Colonic mucosa (tissue), 4 donors: ENCODE data around the gene KLF15. TPM values are rescaled to one million over a fixed set of nuclear protein-coding genes. Genes with fewer than 3 reads are reported as not detected.

ENCODE experiments used
- DNase-seq: peaks from one replicate; pipeline ENCODE4 v3.0.0-alpha.2; 2020
- H3K27ac ChIP-seq: fragments of 200-600 bp; one replicate; pipeline ENCODE4 v1.8.0; 2021
- H3K27me3 ChIP-seq: fragments of 200-600 bp; one replicate; pipeline ENCODE4 v1.8.0; 2021
- H3K36me3 ChIP-seq: fragments of 200-600 bp; one replicate; pipeline ENCODE4 v1.8.0; 2021
- H3K4me1 ChIP-seq: fragments of 200-600 bp; one replicate; pipeline ENCODE4 v1.8.0; 2021; ENCODE audit warnings: mild to moderate bottlenecking
- H3K4me3 ChIP-seq: fragments of 200-600 bp; one replicate; pipeline ENCODE4 v1.8.0; 2021
- H3K9ac ChIP-seq, 2 donors: one replicate each; pipeline ENCODE4 v1.7.0; 2013; ENCODE audit warnings: control low read depth in 2 of 2, low read depth in 2 of 2, low read length in 2 of 2
- H3K9me3 ChIP-seq: fragments of 200-600 bp; one replicate; pipeline ENCODE4 v1.8.0; 2021
- intact Hi-C: fragments of 100-400 bp; cut with DNase I; formaldehyde crosslinking; loops from one replicate; pipeline ENCODE4 v1.14.1; 2022
- total RNA-seq, 2 donors: library from RNA; stranded (reverse); fragmentation: NEBNext Ultra II Directional in 1 of 2; extraction: Animal tissue kit (Norgen Biotek cat#: 25700) in 1 of 2; gene quantifications; one replicate each; pipeline ENCODE4 v1.2.1, GENCODE V29; 2021
- TF ChIP-seq, protein P1 (sequence below): fragments of 200-600 bp; IDR thresholded peaks from one replicate; pipeline ENCODE4 v1.8.0; 2022; ENCODE audit warnings: antibody characterized with exemption, mild to moderate bottlenecking
- donor health status: healthy.
- donor health status: DM: no; HTN: no; CAD: no.
- donor health status: DM: no; HTN: no; CAD: no.

The KLF15 gene
- total RNA-seq, 2 donors from 2014 or later = 0.66 to 1.9 TPM

GRCh38 chr3:126391631-126392030 is 34.4 kb upstream of the KLF15 start:
- Histone ChIP-seq H3K36me3 (no peaks in the 10 kb centered on the region), H3K9ac (no peak overlapping the region), H3K9me3 (no peaks in the 10 kb centered on the region), H3K27ac (no peak overlapping the region), H3K4me1 (no peaks in the 10 kb centered on the region), H3K27me3 (peaks cover 8% of the 10 kb centered on the region), H3K4me3 (no peak overlapping the region)
- TF ChIP-seq, protein P1, sequence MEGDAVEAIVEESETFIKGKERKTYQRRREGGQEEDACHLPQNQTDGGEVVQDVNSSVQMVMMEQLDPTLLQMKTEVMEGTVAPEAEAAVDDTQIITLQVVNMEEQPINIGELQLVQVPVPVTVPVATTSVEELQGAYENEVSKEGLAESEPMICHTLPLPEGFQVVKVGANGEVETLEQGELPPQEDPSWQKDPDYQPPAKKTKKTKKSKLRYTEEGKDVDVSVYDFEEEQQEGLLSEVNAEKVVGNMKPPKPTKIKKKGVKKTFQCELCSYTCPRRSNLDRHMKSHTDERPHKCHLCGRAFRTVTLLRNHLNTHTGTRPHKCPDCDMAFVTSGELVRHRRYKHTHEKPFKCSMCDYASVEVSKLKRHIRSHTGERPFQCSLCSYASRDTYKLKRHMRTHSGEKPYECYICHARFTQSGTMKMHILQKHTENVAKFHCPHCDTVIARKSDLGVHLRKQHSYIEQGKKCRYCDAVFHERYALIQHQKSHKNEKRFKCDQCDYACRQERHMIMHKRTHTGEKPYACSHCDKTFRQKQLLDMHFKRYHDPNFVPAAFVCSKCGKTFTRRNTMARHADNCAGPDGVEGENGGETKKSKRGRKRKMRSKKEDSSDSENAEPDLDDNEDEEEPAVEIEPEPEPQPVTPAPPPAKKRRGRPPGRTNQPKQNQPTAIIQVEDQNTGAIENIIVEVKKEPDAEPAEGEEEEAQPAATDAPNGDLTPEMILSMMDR = no peak
- DNase-seq = no peak
- intact Hi-C loops = no loop called here

GRCh38 chr3:126390751-126391150 is 33.5 kb upstream of the KLF15 start:
- Histone ChIP-seq H3K9me3 (no peaks in the 10 kb centered on the region), H3K9ac (no peak overlapping the region), H3K27ac (no peak overlapping the region), H3K4me3 (no peak overlapping the region), H3K27me3 (peaks cover 8% of the 10 kb centered on the region), H3K36me3 (no peaks in the 10 kb centered on the region), H3K4me1 (no peaks in the 10 kb centered on the region)
- intact Hi-C loops = no loop called here
- no peak for DNase-seq
- TF ChIP-seq, protein P1 = no peak

- Histone ChIP-seq H3K9ac (no peak overlapping the region), H3K4me3 (no peak overlapping the region), H3K27me3 (peaks cover 8% of the 10 kb centered on the region), H3K4me1 (no peaks in the 10 kb centered on the region), H3K36me3 (no peaks in the 10 kb centered on the region), H3K27ac (no peak overlapping the region), H3K9me3 (no peaks in the 10 kb centered on the region)
- no peak for DNase-seq
- intact Hi-C loops = no loop called here
- TF ChIP-seq, protein P1 = no peak
These were observed 33.0 kb upstream of the KLF15 start for GRCh38 chr3:126390201-126390600.

GRCh38 chr3:126389794-126390146 is 32.6 kb upstream of the KLF15 start:
- H3K27ac ChIP-seq = no peak overlapping the region
- H3K9ac ChIP-seq = no peak overlapping the region
- no peak for DNase-seq
- TF ChIP-seq, protein P1 = no peak
- peaks cover 4% of the 10 kb centered on the region for H3K27me3 ChIP-seq
- intact Hi-C loops = loop anchor here (2.0 kb wide), 2 partner anchors 131 to 255 kb away; no protein-coding TSS in a partner anchor
- no peaks in the 10 kb centered on the region for H3K36me3 ChIP-seq
- H3K9me3 ChIP-seq = no peaks in the 10 kb centered on the region
- no peaks in the 10 kb centered on the region for H3K4me1 ChIP-seq
- no peak overlapping the region for H3K4me3 ChIP-seq

DNA sequence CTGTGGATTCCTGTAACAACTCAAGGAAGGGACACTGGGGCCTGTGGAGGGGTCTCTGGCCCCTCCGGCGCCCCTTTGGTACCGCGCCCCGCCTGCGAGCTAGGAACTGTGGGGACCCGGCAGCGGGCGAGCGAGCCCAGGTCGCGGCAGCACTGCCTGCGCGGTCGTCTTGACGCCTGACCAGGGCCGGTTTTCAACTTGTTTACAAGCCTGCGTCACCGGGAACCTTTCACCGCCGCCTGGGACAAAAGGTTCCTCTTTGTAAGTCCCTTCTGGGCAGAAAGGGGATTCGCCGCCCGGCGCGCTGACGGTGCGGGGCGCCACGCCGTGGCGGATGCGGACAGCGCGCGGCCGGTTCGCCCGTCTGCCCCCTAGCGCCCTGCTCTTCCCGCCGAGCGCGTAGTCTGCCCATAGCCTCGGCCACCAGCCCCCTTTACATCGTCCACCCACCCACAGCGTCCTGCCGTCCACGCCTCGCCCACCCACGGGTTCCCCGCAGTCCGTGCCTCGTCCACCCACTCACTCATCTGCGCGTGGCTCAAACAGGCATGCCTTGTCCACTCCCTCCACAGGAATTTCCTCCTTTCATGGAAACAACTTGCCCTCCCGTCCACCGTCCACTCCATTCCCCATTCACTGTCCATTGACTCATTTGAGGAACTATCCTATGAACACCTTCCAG is 32.0 kb upstream of the KLF15 start:
- Histone ChIP-seq H3K4me1 (no peaks in the 10 kb centered on the region), H3K4me3 (peak overlapping the region; percentile 29), H3K27me3 (no peaks in the 10 kb centered on the region), H3K9ac (peak overlapping the region; percentile 52 to 55), H3K9me3 (no peaks in the 10 kb centered on the region), H3K27ac (no peak overlapping the region), H3K36me3 (no peaks in the 10 kb centered on the region)
- TF ChIP-seq, protein P1 = peak; percentile 90
- intact Hi-C loops = loop anchor here (2.0 kb wide), 2 partner anchors 130 to 254 kb away; no protein-coding TSS in a partner anchor
- peak; percentile 87 for DNase-seq
